ENCODE results near the gene SYT8.
"Not testable (repeated sequence)": the region's sequence is repeated elsewhere in the genome, so short reads cannot be mapped to it uniquely, and the experiment has no call there.

Gene SYT8

GRCh38 chr11:1807264-1807995 is 27.4 kb upstream of the SYT8 start:
- H3K4me3 Mint-ChIP-seq = no peak overlapping the region
- peaks cover 24% of the 10 kb centered on the region for H3K27me3 Mint-ChIP-seq (ENCODE audit: low read depth)
- H3K36me3 Mint-ChIP-seq (ENCODE audit: low read depth) = no peaks in the 10 kb centered on the region
- peaks cover 7% of the 10 kb centered on the region for H3K9me3 Mint-ChIP-seq
- H3K27ac Mint-ChIP-seq = no peak overlapping the region
- TF ChIP-seq, protein P1, sequence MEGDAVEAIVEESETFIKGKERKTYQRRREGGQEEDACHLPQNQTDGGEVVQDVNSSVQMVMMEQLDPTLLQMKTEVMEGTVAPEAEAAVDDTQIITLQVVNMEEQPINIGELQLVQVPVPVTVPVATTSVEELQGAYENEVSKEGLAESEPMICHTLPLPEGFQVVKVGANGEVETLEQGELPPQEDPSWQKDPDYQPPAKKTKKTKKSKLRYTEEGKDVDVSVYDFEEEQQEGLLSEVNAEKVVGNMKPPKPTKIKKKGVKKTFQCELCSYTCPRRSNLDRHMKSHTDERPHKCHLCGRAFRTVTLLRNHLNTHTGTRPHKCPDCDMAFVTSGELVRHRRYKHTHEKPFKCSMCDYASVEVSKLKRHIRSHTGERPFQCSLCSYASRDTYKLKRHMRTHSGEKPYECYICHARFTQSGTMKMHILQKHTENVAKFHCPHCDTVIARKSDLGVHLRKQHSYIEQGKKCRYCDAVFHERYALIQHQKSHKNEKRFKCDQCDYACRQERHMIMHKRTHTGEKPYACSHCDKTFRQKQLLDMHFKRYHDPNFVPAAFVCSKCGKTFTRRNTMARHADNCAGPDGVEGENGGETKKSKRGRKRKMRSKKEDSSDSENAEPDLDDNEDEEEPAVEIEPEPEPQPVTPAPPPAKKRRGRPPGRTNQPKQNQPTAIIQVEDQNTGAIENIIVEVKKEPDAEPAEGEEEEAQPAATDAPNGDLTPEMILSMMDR (IDR thresholded peaks at IDR 0.05; ENCODE audit: unreplicated experiment in 3 of 3) = no peak
- H3K4me1 Mint-ChIP-seq = no peaks in the 10 kb centered on the region

- Mint-ChIP-seq H3K4me3 (no peak overlapping the region), H3K27ac (no peak overlapping the region), H3K27me3 (ENCODE audit: low read depth) (peaks cover 28% of the 10 kb centered on the region), H3K4me1 (no peaks in the 10 kb centered on the region), H3K36me3 (ENCODE audit: low read depth) (no peaks in the 10 kb centered on the region), H3K9me3 (peaks cover 12% of the 10 kb centered on the region)
- TF ChIP-seq, protein P1 (IDR thresholded peaks at IDR 0.05; ENCODE audit: unreplicated experiment in 3 of 3) = no peak
Measured at GRCh38 chr11:1810761-1811160, 24.0 kb upstream of the SYT8 start.

GRCh38 chr11:1812274-1812673 is 22.5 kb upstream of the SYT8 start:
- TF ChIP-seq, protein P1 (IDR thresholded peaks at IDR 0.05; ENCODE audit: unreplicated experiment in 3 of 3) = no peak
- H3K27ac Mint-ChIP-seq = no peak overlapping the region
- H3K4me3 Mint-ChIP-seq = no peak overlapping the region
- no peaks in the 10 kb centered on the region for H3K4me1 Mint-ChIP-seq
- peaks cover 28% of the 10 kb centered on the region for H3K27me3 Mint-ChIP-seq (ENCODE audit: low read depth)
- H3K9me3 Mint-ChIP-seq = peaks cover 16% of the 10 kb centered on the region
- H3K36me3 Mint-ChIP-seq (ENCODE audit: low read depth) = no peaks in the 10 kb centered on the region

DNA sequence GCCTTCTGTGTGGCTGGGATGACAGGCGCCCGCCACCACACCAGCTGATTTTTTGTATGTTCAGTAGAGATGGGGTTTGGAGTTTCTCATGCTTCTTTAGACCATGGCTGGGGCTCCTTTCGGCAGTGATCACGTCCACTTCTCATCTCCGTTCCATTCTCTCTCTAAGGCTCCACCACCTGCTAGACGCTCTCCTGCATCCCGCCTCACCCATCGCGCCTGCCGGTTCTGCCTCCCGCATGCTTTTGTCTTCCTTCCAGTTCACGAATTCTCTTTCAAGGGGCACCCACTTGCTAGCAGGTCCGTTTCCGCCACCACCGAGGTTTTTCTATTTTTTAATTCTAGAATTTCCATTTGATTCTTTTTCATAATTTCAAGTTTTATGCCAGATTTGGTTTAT is 22.0 kb upstream of the SYT8 start:
- peaks cover 24% of the 10 kb centered on the region for H3K27me3 Mint-ChIP-seq (ENCODE audit: low read depth)
- H3K4me3 Mint-ChIP-seq = no peak overlapping the region
- no peaks in the 10 kb centered on the region for H3K36me3 Mint-ChIP-seq (ENCODE audit: low read depth)
- no peak overlapping the region for H3K27ac Mint-ChIP-seq
- no peaks in the 10 kb centered on the region for H3K4me1 Mint-ChIP-seq
- TF ChIP-seq, protein P1 (IDR thresholded peaks at IDR 0.05; ENCODE audit: unreplicated experiment in 3 of 3) = no peak
- peaks cover 19% of the 10 kb centered on the region for H3K9me3 Mint-ChIP-seq

- not testable (repeated sequence) for H3K27ac Mint-ChIP-seq; H3K36me3 Mint-ChIP-seq (ENCODE audit: low read depth); H3K4me1 Mint-ChIP-seq; H3K4me3 Mint-ChIP-seq
- H3K9me3 Mint-ChIP-seq = peaks cover 19% of the 10 kb centered on the region
- H3K27me3 Mint-ChIP-seq (ENCODE audit: low read depth) = peaks cover 19% of the 10 kb centered on the region
Measured at GRCh38 chr11:1813356-1813755, 21.4 kb upstream of the SYT8 start.

GRCh38 chr11:1814691-1815090 is 20.1 kb upstream of the SYT8 start:
- H3K4me3 Mint-ChIP-seq = no peak overlapping the region
- peaks cover 22% of the 10 kb centered on the region for H3K9me3 Mint-ChIP-seq
- no peak overlapping the region for H3K27ac Mint-ChIP-seq
- TF ChIP-seq, protein P1 (IDR thresholded peaks at IDR 0.05; ENCODE audit: unreplicated experiment in 3 of 3) = no peak
- peaks cover 11% of the 10 kb centered on the region for H3K27me3 Mint-ChIP-seq (ENCODE audit: low read depth)
- no peaks in the 10 kb centered on the region for H3K4me1 Mint-ChIP-seq
- H3K36me3 Mint-ChIP-seq (ENCODE audit: low read depth) = no peaks in the 10 kb centered on the region
